HFFc6 (cell line): Measurements from ENCODE around the gene KDM1B. TPM values are rescaled to one million over a fixed set of nuclear protein-coding genes. Genes with fewer than 3 reads are reported as not detected.

Experiments used
- DNase-seq: peaks from one replicate; pipeline ENCODE4 v3.0.0-alpha.2; 2018
- H3K27ac Mint-ChIP-seq: 2 replicates; pipeline ENCODE4 v1.8.0; 2020; ENCODE audit warnings: mild to moderate bottlenecking, mixed read lengths
- H3K27me3 Mint-ChIP-seq: 2 replicates; pipeline ENCODE4 v1.8.0; 2021; ENCODE audit warnings: mild to moderate bottlenecking, moderate library complexity, mixed read lengths; ENCODE audit not compliant: insufficient read depth
- H3K36me3 Mint-ChIP-seq: 2 replicates; pipeline ENCODE4 v1.8.0; 2021; ENCODE audit warnings: low read depth, mixed read lengths
- H3K4me1 Mint-ChIP-seq: 2 replicates; pipeline ENCODE4 v1.8.0; 2020; ENCODE audit warnings: low read depth, mixed read lengths
- H3K4me3 Mint-ChIP-seq: 2 replicates; pipeline ENCODE4 v1.8.0; 2020; ENCODE audit warnings: mild to moderate bottlenecking, moderate library complexity, mixed read lengths
- H3K9me3 Mint-ChIP-seq: 2 replicates; pipeline ENCODE4 v1.8.0; 2020; ENCODE audit warnings: mild to moderate bottlenecking, mixed read lengths
- CTCF ChIP-seq: fragments of 200-600 bp; sonication (generic); IDR thresholded peaks from 2 replicates; pipeline ENCODE4 v1.5.0; 2021; ENCODE audit warnings: antibody characterized with exemption, mild to moderate bottlenecking
- total RNA-seq, 6 experiments: library from RNA; stranded (reverse); fragmentation: NEBNext Ultra II Directional; extraction: Animal tissue kit (Norgen Biotek cat#: 25700); gene quantifications; 2 replicates in 1 of 6; 3 replicates in 5 of 6; pipeline ENCODE4 v1.2.3, GENCODE V29; 2021

The KDM1B gene
- total RNA-seq, 6 experiments from 2014 or later: 17.4 to 20.9 (median 19.1) TPM

GRCh38 chr6:18237167-18237566 is 81.9 kb downstream of the KDM1B start:
- Mint-ChIP-seq H3K36me3 (peaks cover 74% of the 10 kb centered on the region), H3K4me3 (no peak overlapping the region), H3K27ac (no peak overlapping the region), H3K27me3 (no peaks in the 10 kb centered on the region; the same call in 1 of the 2 replicates), H3K4me1 (peaks cover 14% of the 10 kb centered on the region), H3K9me3 (peaks cover 24% of the 10 kb centered on the region)
- TF ChIP-seq CTCF: no peak
- DNase-seq: no peak

GRCh38 chr6:18240230-18240629 is 85.0 kb downstream of the KDM1B start:
- Mint-ChIP-seq H3K36me3 (peaks cover 71% of the 10 kb centered on the region), H3K4me1 (peaks cover 34% of the 10 kb centered on the region), H3K27me3 (no peaks in the 10 kb centered on the region), H3K27ac (no peak overlapping the region), H3K4me3 (no peak overlapping the region), H3K9me3 (peaks cover under 1% of the 10 kb centered on the region; the same call in 1 of the 2 replicates)
- TF ChIP-seq CTCF: no peak
- DNase-seq: no peak

GRCh38 chr6:18241208-18242038 is 86.2 kb downstream of the KDM1B start:
- Mint-ChIP-seq H3K4me3 (no peak overlapping the region), H3K27ac (peak overlapping the region; percentile 86), H3K9me3 (no peaks in the 10 kb centered on the region), H3K27me3 (no peaks in the 10 kb centered on the region), H3K36me3 (peaks cover 71% of the 10 kb centered on the region), H3K4me1 (peaks cover 46% of the 10 kb centered on the region)
- no peak for TF ChIP-seq CTCF
- peak; percentile 23 for DNase-seq

- Mint-ChIP-seq H3K4me1 (peaks cover 54% of the 10 kb centered on the region), H3K27me3 (no peaks in the 10 kb centered on the region), H3K27ac (peak overlapping the region; percentile 86), H3K9me3 (no peaks in the 10 kb centered on the region), H3K36me3 (peaks cover 69% of the 10 kb centered on the region), H3K4me3 (peak overlapping the region; percentile 19; the same call in 1 of the 2 replicates)
- no peak for TF ChIP-seq CTCF
- peak; percentile 91 for DNase-seq
Measured at GRCh38 chr6:18242062-18242851, 87.0 kb downstream of the KDM1B start.

GRCh38 chr6:18243302-18243893 is 88.2 kb downstream of the KDM1B start:
- peaks cover 56% of the 10 kb centered on the region for H3K4me1 Mint-ChIP-seq

More at GRCh38 chr6:18243302-18243893, 88.2 kb downstream of the KDM1B start:
- Mint-ChIP-seq H3K36me3 (peaks cover 66% of the 10 kb centered on the region), H3K27me3 (no peaks in the 10 kb centered on the region), H3K27ac (peak overlapping the region; percentile 86), H3K9me3 (no peaks in the 10 kb centered on the region), H3K4me3 (no peak overlapping the region)
- no peak for DNase-seq
- TF ChIP-seq CTCF: no peak
